Hematopoietic multipotent progenitor cell treated with erythropoietin and hydrocortisone succinate and interleukin-3 and kit ligand, for 17 days (in vitro differentiated cells): ENCODE data around the gene IRF5.
"Not testable (repeated sequence)": the region's sequence is repeated elsewhere in the genome, so short reads cannot be mapped to it uniquely, and the experiment has no call there.

ENCODE experiments used
- DNase-seq: peaks from one replicate; pipeline ENCODE4 v3.0.0-alpha.2; 2015; ENCODE audit warnings: low spot score

Gene IRF5

DNA sequence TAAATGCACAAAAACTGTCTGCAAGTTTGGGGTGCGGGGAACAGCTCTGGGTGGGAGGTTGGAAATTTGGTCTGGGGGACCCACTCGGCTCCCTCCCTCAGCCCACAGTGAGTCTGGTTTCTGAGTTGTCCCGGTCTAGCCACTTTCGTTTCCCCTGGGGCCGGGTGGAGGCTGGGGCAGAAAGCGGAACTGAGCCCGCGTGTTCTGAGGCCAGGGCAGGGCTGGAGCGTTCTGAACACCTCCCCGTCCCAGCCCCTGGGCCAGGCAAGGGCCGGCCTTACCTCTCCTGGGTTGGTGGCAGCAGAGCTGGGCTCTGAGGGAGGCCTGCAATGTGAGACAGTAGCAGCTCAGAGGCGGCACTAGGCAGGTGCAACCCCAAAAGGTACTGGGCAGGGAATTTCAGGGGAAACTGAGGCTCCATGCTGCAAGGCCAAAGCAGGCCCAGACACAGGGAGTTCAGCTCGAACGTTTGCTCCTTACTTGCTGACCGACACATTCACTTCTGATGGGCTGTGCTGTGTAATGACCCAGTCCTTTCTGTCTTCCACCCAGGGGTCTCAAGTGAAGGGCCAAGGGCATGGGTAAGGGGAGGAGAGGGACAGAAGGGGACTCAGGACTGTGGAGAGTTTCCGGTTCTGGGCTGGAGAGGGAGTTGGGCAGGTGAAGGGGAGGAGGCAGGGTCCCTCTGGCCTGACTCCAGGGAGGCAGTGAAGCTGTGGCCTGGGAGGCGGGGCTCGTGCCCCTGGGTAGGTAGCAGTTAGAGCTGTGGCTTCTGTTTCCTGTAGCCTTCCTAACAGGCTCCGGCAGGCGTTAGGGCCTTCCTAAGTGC lies 3.0 kb downstream of the IRF5 start:
- DNase-seq: no peak

- no peak for DNase-seq
Measured at GRCh38 chr7:128941323-128941890, 3.7 kb downstream of the IRF5 start.

- no peak for DNase-seq
Measured at GRCh38 chr7:128941946-128942526, 4.3 kb downstream of the IRF5 start.

- not testable (repeated sequence) for DNase-seq
Measured at GRCh38 chr7:128943251-128943650, 5.5 kb downstream of the IRF5 start.

- DNase-seq: no peak
Measured at GRCh38 chr7:128944487-128945236, 6.9 kb downstream of the IRF5 start.

DNA sequence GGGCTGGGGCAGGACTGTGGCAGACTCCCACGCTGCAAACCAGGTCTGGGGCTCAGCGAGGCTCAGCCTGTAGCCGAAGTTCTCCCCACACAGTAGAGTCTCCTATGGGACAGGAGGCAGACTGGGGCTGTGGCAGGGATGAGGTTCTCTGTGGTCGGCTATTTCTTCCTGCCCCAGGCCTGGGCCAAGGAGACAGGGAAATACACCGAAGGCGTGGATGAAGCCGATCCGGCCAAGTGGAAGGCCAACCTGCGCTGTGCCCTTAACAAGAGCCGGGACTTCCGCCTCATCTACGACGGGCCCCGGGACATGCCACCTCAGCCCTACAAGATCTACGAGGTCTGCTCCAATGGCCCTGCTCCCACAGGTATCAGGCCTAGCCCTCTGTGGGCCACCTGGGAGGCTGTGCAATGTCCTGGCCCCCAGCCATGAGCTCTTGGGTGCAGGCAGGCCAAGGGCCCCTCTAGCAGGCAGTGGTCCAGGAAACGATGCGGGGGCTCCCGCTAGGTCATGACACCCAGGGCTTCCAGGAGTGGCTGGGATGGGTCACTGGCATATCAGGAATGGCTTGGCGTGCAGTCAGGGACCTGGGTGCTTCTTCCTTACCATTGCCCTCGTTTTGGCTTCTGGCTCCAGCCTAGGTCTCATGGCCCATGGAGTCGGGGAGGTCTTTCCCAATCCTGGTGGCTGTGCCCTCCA lies 8.1 kb downstream of the IRF5 start:
- DNase-seq: no peak

GRCh38 chr7:128946936-128947830 lies 9.5 kb downstream of the IRF5 start:
- no peak for DNase-seq

DNA sequence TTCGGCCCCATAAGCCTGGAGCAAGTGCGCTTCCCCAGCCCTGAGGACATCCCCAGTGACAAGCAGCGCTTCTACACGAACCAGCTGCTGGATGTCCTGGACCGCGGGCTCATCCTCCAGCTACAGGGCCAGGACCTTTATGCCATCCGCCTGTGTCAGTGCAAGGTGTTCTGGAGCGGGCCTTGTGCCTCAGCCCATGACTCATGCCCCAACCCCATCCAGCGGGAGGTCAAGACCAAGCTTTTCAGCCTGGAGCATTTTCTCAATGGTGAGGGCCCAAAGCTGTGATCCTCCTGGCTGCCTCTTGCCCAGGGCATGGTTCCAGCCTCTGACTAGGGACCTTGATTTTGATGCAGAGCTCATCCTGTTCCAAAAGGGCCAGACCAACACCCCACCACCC lies 10.1 kb downstream of the IRF5 start:
- no peak for DNase-seq

- no peak for DNase-seq
Measured at GRCh38 chr7:128948312-128948973, 10.7 kb downstream of the IRF5 start.

- no peak for DNase-seq
Measured at GRCh38 chr7:128948976-128949760, 11.4 kb downstream of the IRF5 start.

GRCh38 chr7:128951296-128951695 lies 13.6 kb downstream of the IRF5 start:
- DNase-seq: no peak

- no peak for DNase-seq
Measured at GRCh38 chr7:128954150-128954549, 16.4 kb downstream of the IRF5 start.

DNA sequence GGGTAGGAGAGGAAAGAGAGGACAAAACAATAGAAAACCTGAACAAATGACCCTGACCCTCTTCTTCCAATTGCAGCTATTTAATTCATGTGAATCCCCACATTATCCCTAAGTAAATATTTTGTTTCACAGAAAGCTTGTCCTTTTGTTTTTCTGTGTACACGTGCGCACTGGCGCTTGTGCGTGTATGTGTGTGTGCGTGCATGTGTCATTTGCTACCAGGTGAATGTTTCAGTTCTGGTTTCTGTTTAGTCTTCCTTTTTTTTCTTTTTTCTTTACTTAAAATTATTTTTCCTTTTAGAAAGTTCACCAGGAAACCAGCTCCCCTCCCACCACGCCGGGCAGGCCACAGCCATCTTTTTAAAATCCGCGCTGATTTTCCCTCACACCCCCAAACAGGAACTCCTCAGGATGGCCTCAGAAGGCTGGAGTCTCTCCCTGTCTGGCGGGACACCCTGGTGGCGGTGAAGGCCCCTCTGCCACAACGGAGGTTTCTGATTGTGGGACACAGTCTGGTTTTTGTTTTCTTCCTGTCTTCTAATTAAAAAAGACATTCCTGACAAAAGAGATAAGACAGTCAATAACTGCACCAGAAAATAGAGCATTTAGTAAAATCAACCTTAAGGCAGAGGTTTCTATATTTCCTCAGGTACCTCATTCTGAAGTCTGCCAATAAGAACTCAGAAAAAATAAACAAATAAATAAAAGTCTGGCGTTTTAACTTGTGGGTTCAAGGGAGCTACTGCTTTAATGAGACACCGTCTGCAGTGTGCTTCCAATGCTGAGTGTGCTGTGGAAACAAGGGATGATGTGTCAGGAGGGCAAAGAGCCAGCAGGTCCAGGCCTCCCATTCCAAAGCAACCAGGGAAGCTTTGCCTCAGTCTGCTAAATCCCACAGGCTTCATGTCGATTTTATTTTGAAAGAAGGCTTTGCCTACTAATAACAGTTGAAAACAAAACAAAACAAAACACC lies 17.4 kb downstream of the IRF5 start:
- no peak for DNase-seq

GRCh38 chr7:128955981-128956380 lies 18.3 kb downstream of the IRF5 start:
- no peak for DNase-seq

DNA sequence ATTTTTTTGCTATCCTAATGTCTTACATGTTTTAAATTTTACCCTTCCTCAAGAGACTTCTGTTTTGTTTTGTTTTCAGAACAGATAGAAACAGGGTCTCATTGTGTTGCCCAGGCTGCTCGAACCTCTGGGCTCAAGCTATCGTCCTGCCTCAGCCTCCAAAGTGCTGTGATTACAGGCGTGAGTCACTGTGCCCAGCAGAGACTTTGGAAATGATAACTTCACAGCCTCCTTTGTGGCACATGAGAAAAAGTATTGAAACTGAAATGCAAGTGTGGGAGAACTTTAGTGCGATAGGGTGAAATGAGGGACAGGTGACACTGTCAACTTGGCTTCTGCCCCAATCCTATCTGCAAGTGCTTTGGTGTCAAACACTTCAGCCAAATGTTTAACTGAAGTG lies 21.6 kb downstream of the IRF5 start:
- DNase-seq: no peak

DNA sequence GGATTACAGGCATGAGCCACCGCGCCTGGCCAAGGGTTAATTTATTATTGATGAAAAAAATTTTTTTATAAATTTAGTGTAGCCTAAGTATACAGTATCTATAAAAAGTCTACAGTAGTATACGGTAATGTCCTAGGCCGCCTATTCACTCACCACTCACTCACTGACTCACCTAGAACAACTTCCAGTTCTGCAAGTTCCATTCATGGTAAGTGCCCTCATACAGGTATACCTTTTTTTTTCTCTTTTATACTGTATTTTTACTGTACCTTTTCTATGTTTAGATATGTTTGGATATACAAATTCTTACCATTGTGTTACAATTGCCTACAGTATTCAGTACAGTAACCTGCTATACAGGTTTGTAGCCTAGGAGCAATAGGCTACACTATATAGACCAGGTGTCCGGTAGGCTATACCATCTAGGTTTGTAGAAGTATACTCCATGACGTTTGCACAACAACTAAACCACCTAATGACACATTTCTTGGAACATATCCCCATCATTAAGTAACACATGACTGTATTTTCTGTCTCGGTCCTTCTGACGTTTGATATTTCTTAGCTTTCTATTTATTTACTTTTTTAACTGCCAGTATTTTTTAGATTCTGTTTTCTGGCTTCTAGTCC lies 23.4 kb downstream of the IRF5 start:
- DNase-seq: no peak

GRCh38 chr7:128962899-128963298 lies 25.2 kb downstream of the IRF5 start:
- DNase-seq: no peak

DNA sequence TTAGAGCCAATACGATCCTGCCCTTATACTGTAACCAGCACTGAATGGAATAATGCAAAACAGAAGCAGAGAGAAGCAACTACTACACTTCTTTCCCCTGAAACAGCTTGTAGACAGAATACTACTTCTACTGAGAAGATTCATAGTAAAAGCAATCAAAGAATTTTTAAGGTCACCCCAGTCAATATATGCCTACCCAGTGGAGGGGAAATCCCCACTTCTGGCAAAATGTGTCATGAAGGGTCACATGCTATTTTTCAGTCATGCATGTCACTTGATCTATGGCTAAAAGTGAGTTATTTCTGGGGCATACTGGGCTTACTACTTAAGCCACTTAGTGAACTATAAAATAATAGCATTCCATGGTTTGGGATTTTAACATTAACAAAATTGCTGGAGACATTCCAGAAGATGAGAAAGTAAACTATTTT lies 25.6 kb downstream of the IRF5 start:
- DNase-seq: no peak
